ENCODE results near the gene DUOX1. TPM values are rescaled to one million over a fixed set of nuclear protein-coding genes. Genes with fewer than 3 reads are reported as not detected.
A peak's percentile ranks its signal among the peaks of the same experiment; 100 is the strongest.
"Not testable (repeated sequence)": the region's sequence is repeated elsewhere in the genome, so short reads cannot be mapped to it uniquely, and the experiment has no call there.

Gene DUOX1
- total RNA-seq = 98.7 TPM

GRCh38 chr15:45129651-45130129, at the start of gene DUOX1, which contains the start of gene DUOXA1:
Gene DUOX1, plus strand, starts transcription at chr15:45129994. Its CDS starts 1,973 bp downstream, at chr15:45131967.
Gene DUOXA1, minus strand, starts transcription at chr15:45129879. Its CDS starts 6,865 bp downstream, at chr15:45123014.
- TF ChIP-seq POLR2A (IDR thresholded peaks at IDR 0.05) (no peak), POLR2AphosphoS5 (IDR thresholded peaks at IDR 0.05; ENCODE audit: insufficient read depth in 1 of 2, low read depth in 1 of 2) (peak in 1 of 2 donors; percentile 29)
- intact Hi-C loops (cut with DNase I) = no loop called here
- Histone ChIP-seq H3K27me3 (no peaks in the 10 kb centered on the region), H3K9me3 (no peaks in the 10 kb centered on the region), H3K4me1 (peaks cover 10% of the 10 kb centered on the region), H3K36me3 (no peaks in the 10 kb centered on the region), H3K27ac (peak within 1 kb of the TSS; percentile 55), H3K4me3 (peak within 1 kb of the TSS; percentile 34 to 47)
- no peak for DNase-seq (ENCODE audit: extremely low spot score in 2 of 2)

GRCh38 chr15:45080593-45080992, 49.2 kb upstream of the DUOX1 start:
- intact Hi-C loops (cut with DNase I); H3K4me3 ChIP-seq; H3K36me3 ChIP-seq; H3K27ac ChIP-seq; H3K27me3 ChIP-seq; H3K4me1 ChIP-seq; DNase-seq (ENCODE audit: extremely low spot score in 2 of 2); H3K9me3 ChIP-seq: not testable (repeated sequence)

GRCh38 chr15:45082412-45082811, 47.4 kb upstream of the DUOX1 start:
- H3K4me1 ChIP-seq = not testable (repeated sequence)

GRCh38 chr15:45083223-45083622, 46.6 kb upstream of the DUOX1 start:
- H3K36me3 ChIP-seq = no peaks in the 10 kb centered on the region
- no peak overlapping the region for H3K27ac ChIP-seq
- no peak for DNase-seq (ENCODE audit: extremely low spot score in 2 of 2)
- intact Hi-C loops (cut with DNase I) = no loop called here
- no peaks in the 10 kb centered on the region for H3K9me3 ChIP-seq
- H3K4me1 ChIP-seq = no peaks in the 10 kb centered on the region
- no peak overlapping the region for H3K4me3 ChIP-seq
- TF ChIP-seq POLR2AphosphoS5 (IDR thresholded peaks at IDR 0.05; ENCODE audit: insufficient read depth in 1 of 2, low read depth in 1 of 2) (no peak), CTCF (IDR thresholded peaks at IDR 0.05) (no peak), POLR2A (IDR thresholded peaks at IDR 0.05) (no peak)
- no peaks in the 10 kb centered on the region for H3K27me3 ChIP-seq

More at GRCh38 chr15:45082412-45082811, 47.4 kb upstream of the DUOX1 start:
- H3K27me3 ChIP-seq; H3K9me3 ChIP-seq; H3K27ac ChIP-seq; DNase-seq (ENCODE audit: extremely low spot score in 2 of 2); H3K36me3 ChIP-seq; H3K4me3 ChIP-seq; intact Hi-C loops (cut with DNase I): not testable (repeated sequence)

- intact Hi-C loops (cut with DNase I) = no loop called here
- Histone ChIP-seq H3K4me1 (no peaks in the 10 kb centered on the region), H3K27ac (no peak overlapping the region), H3K9me3 (no peaks in the 10 kb centered on the region), H3K36me3 (no peaks in the 10 kb centered on the region), H3K4me3 (no peak overlapping the region), H3K27me3 (no peaks in the 10 kb centered on the region)
- TF ChIP-seq POLR2AphosphoS5 (IDR thresholded peaks at IDR 0.05; ENCODE audit: insufficient read depth in 1 of 2, low read depth in 1 of 2) (no peak), CTCF (IDR thresholded peaks at IDR 0.05) (no peak)
- DNase-seq (ENCODE audit: extremely low spot score in 2 of 2) = no peak
These were observed 45.6 kb upstream of the DUOX1 start for GRCh38 chr15:45084163-45084562.

GRCh38 chr15:45087513-45087912, 42.3 kb upstream of the DUOX1 start:
- intact Hi-C loops (cut with DNase I) = no loop called here
- Histone ChIP-seq H3K27me3 (no peaks in the 10 kb centered on the region), H3K4me1 (no peaks in the 10 kb centered on the region), H3K36me3 (no peaks in the 10 kb centered on the region), H3K4me3 (no peak overlapping the region), H3K9me3 (no peaks in the 10 kb centered on the region), H3K27ac (no peak overlapping the region)
- no peak for TF ChIP-seq POLR2A (IDR thresholded peaks at IDR 0.05)
- TF ChIP-seq CTCF (IDR thresholded peaks at IDR 0.05) = no peak
- no peak for TF ChIP-seq POLR2AphosphoS5 (IDR thresholded peaks at IDR 0.05; ENCODE audit: insufficient read depth in 1 of 2, low read depth in 1 of 2)
- no peak for DNase-seq (ENCODE audit: extremely low spot score in 2 of 2)
